ENCODE results near the gene DHX38. TPM values are rescaled to one million over a fixed set of nuclear protein-coding genes. Genes with fewer than 3 reads are reported as not detected.

The DHX38 gene
- total RNA-seq, 1 donor from 2014 or later = 118 TPM

GRCh38 chr16:72120026-72120425 is 26.4 kb downstream of the DHX38 start:
- no peak for TF ChIP-seq CTCF (IDR thresholded peaks at IDR 0.05)
- DNase-seq = no peak
- H3K9me3 Mint-ChIP-seq = no peaks in the 10 kb centered on the region
- no peak for ATAC-seq (ENCODE audit: low read depth)
- ChIA-PET POLR2A (no interaction called here), CTCF (no interaction called here)
- intact Hi-C loops (cut with micrococcal nuclease) = loop anchor here (10.0 kb wide), 1 partner anchor 1915 kb away; no protein-coding TSS in a partner anchor
- H3K4me1 Mint-ChIP-seq = peaks cover 1% of the 10 kb centered on the region
- no peak overlapping the region for H3K27ac Mint-ChIP-seq
- H3K4me3 Mint-ChIP-seq = no peak overlapping the region
- H3K36me3 Mint-ChIP-seq (ENCODE audit: low read depth) = peaks cover 2% of the 10 kb centered on the region
- no peaks in the 10 kb centered on the region for H3K27me3 Mint-ChIP-seq

- TF ChIP-seq CTCF (IDR thresholded peaks at IDR 0.05) = no peak
- no peak overlapping the region for H3K27ac Mint-ChIP-seq
- H3K27me3 Mint-ChIP-seq = no peaks in the 10 kb centered on the region
- H3K9me3 Mint-ChIP-seq = no peaks in the 10 kb centered on the region
- CTCF ChIA-PET = interaction anchor here (4.9 kb wide), 1 partner anchor 344 kb away, joined by 43 read pairs; no protein-coding TSS in a partner anchor
- no peak for DNase-seq
- no peaks in the 10 kb centered on the region for H3K36me3 Mint-ChIP-seq (ENCODE audit: low read depth)
- H3K4me3 Mint-ChIP-seq = no peak overlapping the region
- H3K4me1 Mint-ChIP-seq = peaks cover 1% of the 10 kb centered on the region
- intact Hi-C loops (cut with micrococcal nuclease) = loop anchor here (10.0 kb wide), 1 partner anchor 1912 kb away; no protein-coding TSS in a partner anchor
- POLR2A ChIA-PET = no interaction called here
- ATAC-seq (ENCODE audit: low read depth) = no peak
Measured at GRCh38 chr16:72122308-72122707, 28.7 kb downstream of the DHX38 start.

- Mint-ChIP-seq H3K36me3 (ENCODE audit: low read depth) (no peaks in the 10 kb centered on the region), H3K27me3 (no peaks in the 10 kb centered on the region), H3K4me3 (no peak overlapping the region), H3K9me3 (no peaks in the 10 kb centered on the region), H3K4me1 (peaks cover 1% of the 10 kb centered on the region), H3K27ac (no peak overlapping the region)
- intact Hi-C loops (cut with micrococcal nuclease) = loop anchor here (10.0 kb wide), 1 partner anchor 1912 kb away; no protein-coding TSS in a partner anchor
- POLR2A ChIA-PET = no interaction called here
- ATAC-seq (ENCODE audit: low read depth) (no peak), DNase-seq (no peak)
- TF ChIP-seq CTCF (IDR thresholded peaks at IDR 0.05) = no peak
- CTCF ChIA-PET = interaction anchor here (4.9 kb wide), 1 partner anchor 344 kb away, joined by 43 read pairs; no protein-coding TSS in a partner anchor
Measured at GRCh38 chr16:72122916-72123315, 29.3 kb downstream of the DHX38 start.

- POLR2A ChIA-PET = no interaction called here
- Mint-ChIP-seq H3K27me3 (no peaks in the 10 kb centered on the region), H3K27ac (no peak overlapping the region), H3K36me3 (ENCODE audit: low read depth) (no peaks in the 10 kb centered on the region), H3K9me3 (no peaks in the 10 kb centered on the region), H3K4me3 (no peak overlapping the region), H3K4me1 (peaks cover 1% of the 10 kb centered on the region)
- ATAC-seq (ENCODE audit: low read depth) = no peak
- CTCF ChIA-PET = interaction anchor here (2.5 to 4.9 kb wide), 3 partner anchors 343 to 1833 kb away, joined by 12 to 43 read pairs (median 12); no protein-coding TSS in a partner anchor
- no peak for TF ChIP-seq CTCF (IDR thresholded peaks at IDR 0.05)
- no peak for DNase-seq
- intact Hi-C loops (cut with micrococcal nuclease) = loop anchor here (10.0 kb wide), 1 partner anchor 1911 kb away; no protein-coding TSS in a partner anchor
Measured at GRCh38 chr16:72123426-72123825, 29.8 kb downstream of the DHX38 start.

- ATAC-seq (ENCODE audit: low read depth) = no peak
- Mint-ChIP-seq H3K4me1 (peaks cover 1% of the 10 kb centered on the region), H3K27ac (no peak overlapping the region), H3K27me3 (no peaks in the 10 kb centered on the region), H3K36me3 (ENCODE audit: low read depth) (no peaks in the 10 kb centered on the region), H3K9me3 (no peaks in the 10 kb centered on the region), H3K4me3 (no peak overlapping the region)
- POLR2A ChIA-PET = no interaction called here
- no peak for TF ChIP-seq CTCF (IDR thresholded peaks at IDR 0.05)
- CTCF ChIA-PET = interaction anchor here (1.0 to 4.9 kb wide), 10 partner anchors 10 to 1832 kb away, joined by 3 to 43 read pairs (median 4); partner anchors contain the start of gene PMFBP1
- DNase-seq = no peak
- intact Hi-C loops (cut with micrococcal nuclease) = loop anchor here (2.0 to 10.0 kb wide), 2 partner anchors 115 to 1911 kb away; no protein-coding TSS in a partner anchor
Measured at GRCh38 chr16:72124148-72124547, 30.5 kb downstream of the DHX38 start.
